A673 (cell line): Measurements from ENCODE around the gene GRIK4.

Source experiments
- CTCF ChIP-seq: fragments of 300-800, 200-600 bp; sonication (generic); conservative IDR thresholded peaks from 2 replicates; pipeline ENCODE4 v1.5.1; 2017; ENCODE audit warnings: low read depth, mild to moderate bottlenecking, antibody characterized with exemption, low read length, moderate library complexity, mixed read lengths
- EZH2 ChIP-seq: fragments of 200-600 bp; sonication (generic); IDR thresholded peaks from 2 replicates; pipeline ENCODE4 v1.6.1; 2017; ENCODE audit warnings: borderline replicate concordance, low read depth, mild to moderate bottlenecking, mixed read lengths, antibody characterized with exemption, low read length; ENCODE audit not compliant: poor library complexity, severe bottlenecking

DNA sequence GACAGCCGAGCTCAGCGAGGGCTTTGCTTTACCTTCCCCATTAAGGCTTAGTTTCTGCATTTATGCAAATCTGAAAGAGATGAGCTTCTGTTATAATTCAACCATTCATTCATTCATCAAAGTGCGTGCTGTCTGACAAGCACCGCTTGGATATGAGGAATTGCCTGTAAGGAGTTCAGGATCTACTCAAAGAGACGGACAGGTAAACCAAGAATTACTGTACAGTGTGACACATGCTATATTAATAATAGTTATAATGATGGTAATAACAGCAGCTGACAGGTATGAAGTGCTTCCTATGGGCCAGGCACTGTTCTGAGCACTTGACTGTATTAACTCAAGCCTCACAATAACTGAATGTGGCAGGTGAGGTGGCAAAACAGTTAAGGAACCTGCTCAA, 402.5 kb downstream of the GRIK4 start:
- TF ChIP-seq CTCF (no peak), EZH2 (no peak)
